HL-60 (cell line): ENCODE results near the gene COPS8.

ENCODE experiments used
- GABPA ChIP-seq: IDR thresholded peaks from 2 replicates; pipeline ENCODE4 v1.6.1; 2012; ENCODE audit warnings: low read depth
- TF ChIP-seq, protein P1 (sequence below): IDR thresholded peaks from one replicate; pipeline ENCODE4 v1.5.1; 2011; ENCODE audit warnings: low read length, control low read depth, inconsistent platforms; ENCODE audit not compliant: insufficient read depth

DNA sequence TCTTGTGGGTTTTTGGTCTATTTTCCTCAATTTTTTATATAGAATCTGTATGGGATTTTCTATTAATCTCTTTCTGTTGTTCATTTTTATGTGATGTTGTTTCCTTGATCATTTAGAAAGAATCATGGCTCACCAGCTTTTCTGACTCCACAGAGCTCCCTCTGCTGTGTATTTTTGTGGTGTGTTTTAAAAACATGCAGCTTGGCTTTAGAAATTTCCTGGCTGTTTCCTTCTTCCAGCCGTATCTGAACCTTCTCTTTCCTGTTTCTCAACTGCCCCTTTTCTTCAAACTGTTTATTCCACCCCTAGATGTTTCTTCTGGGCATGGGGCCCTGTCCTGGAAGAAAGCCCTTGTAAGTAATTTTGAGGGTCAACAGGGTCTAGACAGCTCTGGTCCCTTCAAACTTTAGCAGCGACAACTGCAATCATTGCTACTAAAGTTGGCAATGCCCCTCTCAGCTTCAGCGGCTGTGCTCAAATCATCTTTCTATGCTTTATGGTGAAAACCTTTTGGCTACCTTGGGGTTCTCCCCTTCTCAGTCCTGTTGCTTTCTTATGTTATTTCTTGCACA, 17.6 kb upstream of the COPS8 start:
- TF ChIP-seq GABPA = no peak
- TF ChIP-seq, protein P1, sequence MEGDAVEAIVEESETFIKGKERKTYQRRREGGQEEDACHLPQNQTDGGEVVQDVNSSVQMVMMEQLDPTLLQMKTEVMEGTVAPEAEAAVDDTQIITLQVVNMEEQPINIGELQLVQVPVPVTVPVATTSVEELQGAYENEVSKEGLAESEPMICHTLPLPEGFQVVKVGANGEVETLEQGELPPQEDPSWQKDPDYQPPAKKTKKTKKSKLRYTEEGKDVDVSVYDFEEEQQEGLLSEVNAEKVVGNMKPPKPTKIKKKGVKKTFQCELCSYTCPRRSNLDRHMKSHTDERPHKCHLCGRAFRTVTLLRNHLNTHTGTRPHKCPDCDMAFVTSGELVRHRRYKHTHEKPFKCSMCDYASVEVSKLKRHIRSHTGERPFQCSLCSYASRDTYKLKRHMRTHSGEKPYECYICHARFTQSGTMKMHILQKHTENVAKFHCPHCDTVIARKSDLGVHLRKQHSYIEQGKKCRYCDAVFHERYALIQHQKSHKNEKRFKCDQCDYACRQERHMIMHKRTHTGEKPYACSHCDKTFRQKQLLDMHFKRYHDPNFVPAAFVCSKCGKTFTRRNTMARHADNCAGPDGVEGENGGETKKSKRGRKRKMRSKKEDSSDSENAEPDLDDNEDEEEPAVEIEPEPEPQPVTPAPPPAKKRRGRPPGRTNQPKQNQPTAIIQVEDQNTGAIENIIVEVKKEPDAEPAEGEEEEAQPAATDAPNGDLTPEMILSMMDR = no peak
